CD4-positive, alpha-beta T cell treated with Interferon alpha-2 for 1 hour (primary cell): ENCODE results near the gene MYB.
"Not testable (repeated sequence)": the region's sequence is repeated elsewhere in the genome, so short reads cannot be mapped to it uniquely, and the experiment has no call there.

Source experiments
- DNase-seq, 2 donors: peaks; one replicate each; pipeline ENCODE4 v3.0.0-alpha.2; 2020 to 2022

The MYB gene

GRCh38 chr6:135164387-135164786, 16.7 kb upstream of the MYB start:
- DNase-seq: not testable (repeated sequence)

- no peak for DNase-seq
These were observed 16.1 kb upstream of the MYB start for GRCh38 chr6:135165031-135165430.

- DNase-seq: no peak
These were observed 14.6 kb upstream of the MYB start for GRCh38 chr6:135166515-135166914.

- DNase-seq: no peak
These were observed 13.5 kb upstream of the MYB start for GRCh38 chr6:135167617-135168016.

GRCh38 chr6:135168766-135169165, 12.3 kb upstream of the MYB start:
- DNase-seq: no peak

GRCh38 chr6:135170238-135170637, 10.9 kb upstream of the MYB start:
- no peak for DNase-seq

GRCh38 chr6:135170849-135171248, 10.3 kb upstream of the MYB start:
- no peak for DNase-seq

- DNase-seq: no peak
These were observed 7.7 kb upstream of the MYB start for GRCh38 chr6:135173242-135173988.

GRCh38 chr6:135173989-135174484, 7.1 kb upstream of the MYB start:
- no peak for DNase-seq

- no peak for DNase-seq
These were observed 5.0 kb upstream of the MYB start for GRCh38 chr6:135176058-135176457.

- no peak for DNase-seq
These were observed 4.6 kb upstream of the MYB start for GRCh38 chr6:135176464-135176863.

- no peak for DNase-seq
These were observed 1.7 kb upstream of the MYB start for GRCh38 chr6:135179372-135179771.

GRCh38 chr6:135179920-135180541, 1.1 kb upstream of the MYB start:
- DNase-seq: peak; percentile 16 to 52

GRCh38 chr6:135181333-135182070, 394 bp downstream of the MYB start:
- peak in 1 of 2 donors; percentile 8 for DNase-seq

- peak in 1 of 2 donors; percentile 36 for DNase-seq
These were observed 1.2 kb downstream of the MYB start for GRCh38 chr6:135182071-135183001.

GRCh38 chr6:135183002-135183531, 2.0 kb downstream of the MYB start:
- DNase-seq: peak; percentile 58 to 69

GRCh38 chr6:135183532-135184440, 2.7 kb downstream of the MYB start:
- DNase-seq: peak; percentile 79 to 82

- no peak for DNase-seq
These were observed 4.4 kb downstream of the MYB start for GRCh38 chr6:135185483-135185882.

- DNase-seq: no peak
These were observed 5.1 kb downstream of the MYB start for GRCh38 chr6:135186255-135186654.

GRCh38 chr6:135187372-135187771, 6.3 kb downstream of the MYB start:
- no peak for DNase-seq

GRCh38 chr6:135188718-135189117, 7.6 kb downstream of the MYB start:
- no peak for DNase-seq
